H1 (cell line): ENCODE results near the gene GRM8. TPM values are rescaled to one million over a fixed set of nuclear protein-coding genes. Genes with fewer than 3 reads are reported as not detected.

Experiments
- CTCF ChIA-PET: fragments of 300-600 bp; sonication (Branson Sonifier 250); formaldehyde crosslinking; loops from one replicate; lab custom pipeline; 2021; ENCODE audit not compliant: partially characterized antibody; lab: Charles Lee
- POLR2A ChIA-PET: fragments of 300-600 bp; sonication (Branson Sonifier 250); formaldehyde crosslinking; loops from one replicate; lab custom pipeline; 2021; ENCODE audit warnings: inconsistent platforms; ENCODE audit not compliant: partially characterized antibody; lab: Charles Lee
- DNase-seq, 2 experiments: peaks; one replicate each; pipeline versions ENCODE4 v3.0.0 to v3.0.0-alpha.2; 2010 to 2022; ENCODE audit warnings: low spot score in 2 of 2, low read depth in 1 of 2, mixed read lengths in 1 of 2
- FAIRE-seq: peaks from 2 replicates; lab custom pipeline; 2011; peaks lifted over from hg19 to GRCh38; lab: Jason Lieb, UNC
- H2AFZ ChIP-seq: 2 replicates; pipeline ENCODE4 v1.8.1; 2012; ENCODE audit warnings: low read length, inconsistent platforms
- H2AK5ac ChIP-seq: 2 replicates; pipeline ENCODE4 v1.6.1; 2013; ENCODE audit warnings: low read depth, low read length
- H2BK120ac ChIP-seq: replicated peaks from 2 replicates; pipeline ENCODE3; 2013; ENCODE audit warnings: low read depth, low read length, inconsistent platforms
- H2BK12ac ChIP-seq: 2 replicates; pipeline ENCODE4 v1.6.1; 2013; ENCODE audit warnings: low read depth, low read length
- H2BK15ac ChIP-seq: 2 replicates; pipeline ENCODE4 v1.6.1; 2013; ENCODE audit warnings: low read length
- H2BK20ac ChIP-seq: 2 replicates; pipeline ENCODE4 v1.6.1; 2013; ENCODE audit warnings: low read length
- H2BK5ac ChIP-seq: 2 replicates; pipeline ENCODE4 v1.6.1; 2013; ENCODE audit warnings: low read depth, low read length
- H3K14ac ChIP-seq: 2 replicates; pipeline ENCODE4 v1.6.1; 2013; ENCODE audit warnings: inconsistent platforms; ENCODE audit not compliant: insufficient read length
- H3K18ac ChIP-seq: 2 replicates; pipeline ENCODE4 v1.6.1; 2013; ENCODE audit warnings: low read length; ENCODE audit errors: extremely low read depth
- H3K23ac ChIP-seq: 2 replicates; pipeline ENCODE4 v1.6.1; 2013; ENCODE audit warnings: inconsistent platforms; ENCODE audit not compliant: insufficient read length
- H3K23me2 ChIP-seq: 2 replicates; pipeline ENCODE4 v1.6.1; 2013; ENCODE audit warnings: low read depth, low read length
- H3K27ac ChIP-seq: 2 replicates; pipeline ENCODE4 v1.6.1; 2011; ENCODE audit warnings: low read depth, low read length, inconsistent platforms
- H3K27me3 ChIP-seq, 4 experiments: replicated peaks in 1 of 4; 1 replicate in 1 of 4; 2 replicates in 3 of 4; pipeline versions ENCODE4 v1.6.1 to v1.8.1; 2011 to 2013; ENCODE audit warnings: low read length in 3 of 4, mild to moderate bottlenecking in 3 of 4, inconsistent platforms in 2 of 4, mixed read lengths in 2 of 4, moderate library complexity in 1 of 4; ENCODE audit not compliant: control insufficient read depth in 3 of 4, insufficient read depth in 3 of 4; ENCODE audit errors: extremely low read depth in 1 of 4
- H3K36me3 ChIP-seq, 4 experiments: 2 replicates each; pipeline versions ENCODE4 v1.6.1 to v1.8.1; 2011 to 2013; ENCODE audit warnings: mild to moderate bottlenecking in 4 of 4, low read length in 3 of 4, moderate library complexity in 2 of 4, control low read depth in 1 of 4, inconsistent platforms in 1 of 4; ENCODE audit not compliant: insufficient read depth in 4 of 4, control insufficient read depth in 2 of 4
- H3K4ac ChIP-seq: replicated peaks from 2 replicates; pipeline ENCODE3; 2013; ENCODE audit warnings: low read length, low read depth, mixed read lengths, inconsistent platforms; ENCODE audit not compliant: insufficient read length
- H3K4me1 ChIP-seq, 4 experiments: replicated peaks in 1 of 4; 1 replicate in 1 of 4; 2 replicates in 3 of 4; pipeline versions ENCODE4 v1.6.1 to v1.8.1; 2011 to 2013; ENCODE audit warnings: low read length in 3 of 4, inconsistent platforms in 2 of 4, mixed read lengths in 1 of 4; ENCODE audit not compliant: insufficient read depth in 4 of 4, control insufficient read depth in 3 of 4
- H3K4me2 ChIP-seq, 2 experiments: 2 replicates each; pipeline versions ENCODE4 v1.6.1 to v1.8.1; 2011 to 2013; ENCODE audit warnings: low read depth in 2 of 2, low read length in 2 of 2, control low read depth in 1 of 2, inconsistent platforms in 1 of 2, mild to moderate bottlenecking in 1 of 2; ENCODE audit not compliant: insufficient read depth in 1 of 2
- H3K4me3 ChIP-seq, 4 experiments: fragments of 200-600, 300-600 bp in 1 of 4; sonication (generic), shearing (Covaris generic), sonication (Bioruptor Twin) in 1 of 4; 2 replicates each; pipeline versions ENCODE4 v1.5.1 to v1.8.1; 2011 to 2016; ENCODE audit warnings: low read length in 4 of 4, low read depth in 3 of 4, control low read depth in 2 of 4, inconsistent platforms in 2 of 4, mild to moderate bottlenecking in 2 of 4, mixed read lengths in 1 of 4, moderate library complexity in 1 of 4; ENCODE audit not compliant: insufficient read depth in 2 of 4; ENCODE audit errors: extremely low read depth in 1 of 4
- H3K56ac ChIP-seq: replicated peaks from 2 replicates; pipeline ENCODE3; 2013; ENCODE audit warnings: low read depth, mild to moderate bottlenecking, mixed read lengths, low read length, inconsistent platforms; ENCODE audit not compliant: insufficient read length
- H3K79me1 ChIP-seq: 2 replicates; pipeline ENCODE4 v1.6.1; 2013; ENCODE audit warnings: low read depth, low read length, control low read depth
- H3K79me2 ChIP-seq, 2 experiments: 2 replicates each; pipeline versions ENCODE4 v1.6.1 to v1.8.1; 2012 to 2013; ENCODE audit warnings: low read length in 2 of 2, mild to moderate bottlenecking in 2 of 2, inconsistent platforms in 1 of 2; ENCODE audit not compliant: insufficient read depth in 2 of 2, control insufficient read depth in 1 of 2
- H3K9ac ChIP-seq, 4 experiments: replicated peaks in 1 of 4; 1 replicate in 1 of 4; 2 replicates in 3 of 4; pipeline versions ENCODE4 v1.6.1 to v1.8.1; 2011 to 2013; ENCODE audit warnings: low read depth in 3 of 4, low read length in 3 of 4, control low read depth in 2 of 4, mild to moderate bottlenecking in 2 of 4, moderate library complexity in 2 of 4, inconsistent platforms in 1 of 4; ENCODE audit errors: extremely low read depth in 1 of 4
- H3K9me3 ChIP-seq, 2 experiments: 2 replicates each; pipeline versions ENCODE4 v1.6.1 to v1.8.1; 2012 to 2013; ENCODE audit warnings: mild to moderate bottlenecking in 2 of 2, moderate library complexity in 2 of 2, control low read depth in 1 of 2, inconsistent platforms in 1 of 2, low read depth in 1 of 2, low read length in 1 of 2, mixed read lengths in 1 of 2; ENCODE audit not compliant: insufficient read depth in 2 of 2
- H4K20me1 ChIP-seq, 2 experiments: replicated peaks in 1 of 2; 2 replicates each; pipeline versions ENCODE3 to v1.8.1; 2011 to 2013; ENCODE audit warnings: inconsistent platforms in 2 of 2, low read length in 2 of 2, mild to moderate bottlenecking in 1 of 2; ENCODE audit not compliant: insufficient read depth in 2 of 2, control insufficient read depth in 1 of 2
- H4K5ac ChIP-seq: 2 replicates; pipeline ENCODE4 v1.6.1; 2013; ENCODE audit warnings: low read length, low read depth, mixed read lengths, inconsistent platforms; ENCODE audit not compliant: insufficient read length
- H4K8ac ChIP-seq: 2 replicates; pipeline ENCODE4 v1.8.0; 2013; ENCODE audit warnings: mild to moderate bottlenecking, moderate library complexity, low read length, inconsistent platforms; ENCODE audit not compliant: insufficient read depth; ENCODE audit errors: extremely low read depth
- H4K91ac ChIP-seq: replicated peaks from 2 replicates; pipeline ENCODE3; 2013; ENCODE audit warnings: low read length, mixed read lengths, inconsistent platforms; ENCODE audit not compliant: insufficient read length
- EGR1 ChIP-seq: IDR thresholded peaks from 2 replicates; pipeline ENCODE4 v1.6.1; 2011; ENCODE audit warnings: low read depth, low read length, borderline replicate concordance
- EP300 ChIP-seq, 2 experiments: IDR thresholded peaks; 1 replicate in 1 of 2; 2 replicates in 1 of 2; pipeline ENCODE4 v1.6.1; 2011 to 2012; ENCODE audit warnings: low read depth in 2 of 2, low read length in 2 of 2, mild to moderate bottlenecking in 2 of 2, borderline replicate concordance in 1 of 2, inconsistent platforms in 1 of 2, moderate library complexity in 1 of 2
- GTF2F1 ChIP-seq: IDR thresholded peaks from 2 replicates; pipeline ENCODE4 v1.6.1; 2012; ENCODE audit warnings: low read depth, low read length, improper control_type of control experiment, borderline replicate concordance
- HDAC2 ChIP-seq, 2 experiments: fragments of 300-600 bp in 1 of 2; sonication (generic) in 1 of 2; IDR thresholded peaks; 2 replicates each; pipeline ENCODE4 v1.6.1; 2011 to 2012; ENCODE audit warnings: low read depth in 2 of 2, low read length in 2 of 2, mild to moderate bottlenecking in 2 of 2, moderate library complexity in 2 of 2, borderline replicate concordance in 1 of 2, inconsistent platforms in 1 of 2
- NANOG ChIP-seq: IDR thresholded peaks from 2 replicates; pipeline ENCODE4 v1.6.1; 2011; ENCODE audit warnings: low read length, low read depth, mild to moderate bottlenecking, inconsistent platforms; ENCODE audit not compliant: insufficient read depth, poor library complexity, severe bottlenecking
- PHF8 ChIP-seq: fragments of 200-600 bp; sonication (generic); conservative IDR thresholded peaks from 2 replicates; pipeline ENCODE4 v1.7.1; 2012; ENCODE audit warnings: low read depth, mild to moderate bottlenecking, inconsistent platforms, low read length, moderate library complexity
- RFX5 ChIP-seq: IDR thresholded peaks from 2 replicates; pipeline ENCODE4 v1.6.1; 2011; ENCODE audit warnings: low read depth, low read length, improper control_type of control experiment, borderline replicate concordance
- RXRA ChIP-seq: IDR thresholded peaks from 2 replicates; pipeline ENCODE4 v1.6.1; 2011; ENCODE audit warnings: low read depth, mild to moderate bottlenecking, low read length, moderate library complexity; ENCODE audit not compliant: insufficient read depth
- SIN3A ChIP-seq, 2 experiments: IDR thresholded peaks in 1 of 2; conservative IDR thresholded peaks in 1 of 2; 2 replicates each; pipeline ENCODE4 v1.6.1; 2011 to 2012; ENCODE audit warnings: low read length in 2 of 2, improper control_type of control experiment in 1 of 2, low read depth in 1 of 2, mild to moderate bottlenecking in 1 of 2
- SIX5 ChIP-seq: IDR thresholded peaks from 2 replicates; pipeline ENCODE4 v1.6.1; 2011; ENCODE audit warnings: mild to moderate bottlenecking, low read depth, low read length
- SP2 ChIP-seq: IDR thresholded peaks from 2 replicates; pipeline ENCODE4 v1.6.1; 2012; ENCODE audit warnings: mild to moderate bottlenecking, low read length, inconsistent platforms
- SP4 ChIP-seq: IDR thresholded peaks from 2 replicates; pipeline ENCODE4 v1.6.1; 2012; ENCODE audit warnings: low read length, inconsistent platforms
- SUZ12 ChIP-seq: fragments of 200-600 bp; sonication (generic); IDR thresholded peaks from 2 replicates; pipeline ENCODE4 v1.6.1; 2012; ENCODE audit warnings: mild to moderate bottlenecking, inconsistent platforms, low read length, moderate library complexity, mixed read lengths
- TAF1 ChIP-seq: IDR thresholded peaks from 2 replicates; pipeline ENCODE4 v1.6.1; 2011; ENCODE audit warnings: mild to moderate bottlenecking, low read depth, low read length
- WGBS, 2 experiments: shearing (Covaris generic) in 1 of 2; methylation state at CpG; one replicate each; pipeline versions ENCODE4 v1.1.6 to v1.1.7; 2013 to 2015; ENCODE audit warnings: low lambda C conversion rate in 2 of 2, mixed read lengths in 2 of 2, inconsistent platforms in 1 of 2, low coverage in 1 of 2, missing lambda C conversion rate in 1 of 2; ENCODE audit not compliant: insufficient replicate concordance in 2 of 2, insufficient coverage in 1 of 2, insufficient read length in 1 of 2; ENCODE audit errors: extremely low coverage in 1 of 2, missing lambda C conversion rate in 1 of 2; 5-methylcytosine and 5-hydroxymethylcytosine counted together
- polyA plus RNA-seq, 7 experiments: library from polyadenylated mRNA; depleted of rRNA in 3 of 7; stranded (reverse) in 5 of 7; unstranded in 2 of 7; fragments of >200 nt in 5 of 7; fragments of 200-250 nt in 2 of 7; gene quantifications; 1 replicate in 5 of 7; 2 replicates in 1 of 7; 4 replicates in 1 of 7; pipeline versions ENCODE4 v1.2.1 to v1.2.3, GENCODE V29; 2011 to 2013; ENCODE audit warnings: missing spikeins in 2 of 7, mixed read lengths in 2 of 7
- total RNA-seq: library from RNA; stranded (reverse); fragmentation: NEBNext Ultra II Directional; extraction: Animal tissue kit (Norgen Biotek cat#: 25700); gene quantifications from 2 replicates; pipeline ENCODE4 v1.2.1, GENCODE V29; 2021

The GRM8 gene
- total and polyA plus RNA-seq, 2 of the 8 experiments (the other 6 are each of a cell fraction or from before 2014, with no cell fraction given), result 2.6 to 2.8 TPM

GRCh38 chr7:126718419-126718818 is 534.3 kb downstream of the GRM8 start:
- Histone ChIP-seq H4K5ac (no peak overlapping the region), H3K9me3 (no peaks in the 10 kb centered on the region), H3K4me2 (no peak overlapping the region), H4K20me1 (no peaks in the 10 kb centered on the region), H3K4me3 (no peak overlapping the region), H3K9ac (no peak overlapping the region), H2BK20ac (no peak overlapping the region), H2BK15ac (no peak overlapping the region), H2BK12ac (no peak overlapping the region), H2AFZ (no peak overlapping the region), H3K18ac (no peak overlapping the region), H4K91ac (no peak overlapping the region), H2AK5ac (no peak overlapping the region), H3K23me2 (no peaks in the 10 kb centered on the region), H3K14ac (no peak overlapping the region), H3K4ac (no peak overlapping the region), H3K79me2 (no peaks in the 10 kb centered on the region), H3K27ac (no peak overlapping the region), H4K8ac (no peak overlapping the region), H2BK120ac (no peak overlapping the region), H3K56ac (no peak overlapping the region), H3K4me1 (no peaks in the 10 kb centered on the region), H3K23ac (no peak overlapping the region), H3K27me3 (no peaks in the 10 kb centered on the region), H3K36me3 (no peaks in the 10 kb centered on the region), H3K79me1 (no peaks in the 10 kb centered on the region), H2BK5ac (no peak overlapping the region)
- no peak for FAIRE-seq
- DNase-seq, result no peak
- WGBS, 2 experiments, result 92% methylated on average over 3 of the region's 3 CpGs; no CpG with 5 or more reads in 1 of the 2 experiments
- POLR2A ChIA-PET, result no interaction called here
- CTCF ChIA-PET, result interaction anchor here (0.6 to 0.7 kb wide), 3 partner anchors 16 to 665 kb away, joined by 3 to 4 read pairs (median 4); no protein-coding TSS in a partner anchor
- TF ChIP-seq SIX5, result no peak
- no peak for TF ChIP-seq EP300 (IDR thresholded peaks at IDR 0.05; ENCODE audit: borderline replicate concordance in 1 of 2, low read depth in 2 of 2, low read length in 2 of 2)
- no peak for TF ChIP-seq SIN3A (conservative IDR thresholded peaks at IDR 0.05 in 1 of 2, IDR thresholded peaks at IDR 0.05 in 1 of 2; ENCODE audit: low read depth in 1 of 2, low read length in 2 of 2)
- TF ChIP-seq SP4, result no peak
- no peak for TF ChIP-seq GTF2F1
- TF ChIP-seq PHF8, result no peak
- no peak for TF ChIP-seq NANOG
- no peak for TF ChIP-seq TAF1
- no peak for TF ChIP-seq RXRA
- TF ChIP-seq SUZ12, result no peak
- no peak for TF ChIP-seq HDAC2 (IDR thresholded peaks at IDR 0.05; ENCODE audit: borderline replicate concordance in 1 of 2, low read depth in 2 of 2, low read length in 2 of 2)
- no peak for TF ChIP-seq RFX5
- TF ChIP-seq EGR1, result no peak
- TF ChIP-seq SP2, result no peak
